Measurements from ENCODE around the gene NASP.

DNA sequence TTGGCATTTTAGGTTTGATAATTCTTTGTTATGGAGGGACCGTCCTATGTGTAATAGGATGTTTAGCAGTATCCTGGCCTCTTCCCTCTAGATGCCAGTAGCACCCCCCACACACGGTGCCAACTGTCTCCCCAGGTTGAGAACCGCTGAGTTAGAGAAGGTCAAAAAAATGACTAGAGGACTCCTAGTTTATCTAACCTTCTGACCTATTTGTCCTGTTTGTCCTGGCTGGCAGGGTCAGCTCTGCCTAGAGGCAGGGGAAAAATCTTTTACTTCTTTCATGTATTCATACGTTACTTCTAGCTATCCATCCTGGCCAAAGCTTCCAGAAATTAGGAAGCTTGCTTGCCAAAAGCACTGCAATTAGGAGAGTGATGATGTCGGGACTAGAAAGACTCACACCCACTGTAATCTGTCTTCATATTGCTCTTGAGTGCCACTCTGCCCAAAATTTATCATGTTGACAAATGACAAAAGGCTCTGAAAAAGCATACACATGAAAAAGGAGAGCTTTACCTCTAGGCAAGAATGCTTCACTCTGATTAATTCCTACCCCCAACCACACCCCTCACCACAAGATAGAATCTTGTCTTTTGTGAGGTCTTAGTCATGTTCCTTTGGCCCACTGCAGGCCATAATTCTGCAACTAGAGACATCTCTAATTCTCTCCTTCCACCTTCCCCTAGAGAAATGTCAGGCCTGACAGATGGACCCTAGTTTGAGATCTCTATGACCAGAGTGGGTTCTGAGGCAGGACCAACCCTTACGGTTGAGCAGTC, 47.7 kb upstream of the NASP start:
- TF ChIP-seq CTCF (conservative IDR thresholded peaks at IDR 0.05; ENCODE audit: low read length) (no peak), EZH2phosphoT487 (IDR thresholded peaks at IDR 0.05; ENCODE audit: borderline replicate concordance) (no peak)

Data from Loucy (cell line).